Activated CD4-positive, alpha-beta T cell treated with anti-CD3 and anti-CD28 coated beads for 1 hour (primary cell): Measurements from ENCODE around the gene TCIRG1.
A peak's percentile ranks its signal among the peaks of the same experiment; 100 is the strongest.
"Not testable (repeated sequence)": the region's sequence is repeated elsewhere in the genome, so short reads cannot be mapped to it uniquely, and the experiment has no call there.

Experiments
- DNase-seq: peaks from one replicate; pipeline ENCODE4 v3.0.0-alpha.2; 2020

TCIRG1 gene

GRCh38 chr11:68038718-68039525 is at the start of gene TCIRG1:
TSS of gene TCIRG1 (plus strand) at chr11:68039025. CDS start at chr11:68041272, 2,247 bp downstream.
- DNase-seq: peak; percentile 29

GRCh38 chr11:67990546-67991346 is 48.1 kb upstream of the TCIRG1 start:
- DNase-seq: not testable (repeated sequence)

GRCh38 chr11:67991347-67992121 is 47.3 kb upstream of the TCIRG1 start:
- not testable (repeated sequence) for DNase-seq

- DNase-seq: peak; percentile 39
Measured at GRCh38 chr11:67993821-67994220, 45.0 kb upstream of the TCIRG1 start.

GRCh38 chr11:67994387-67994786 is 44.4 kb upstream of the TCIRG1 start:
- not testable (repeated sequence) for DNase-seq

- DNase-seq: not testable (repeated sequence)
Measured at GRCh38 chr11:67995129-67995528, 43.7 kb upstream of the TCIRG1 start.

- DNase-seq: not testable (repeated sequence)
Measured at GRCh38 chr11:67995579-67995978, 43.2 kb upstream of the TCIRG1 start.

- no peak for DNase-seq
Measured at GRCh38 chr11:67996051-67996450, 42.8 kb upstream of the TCIRG1 start.

- DNase-seq: no peak
Measured at GRCh38 chr11:67996622-67997474, 42.0 kb upstream of the TCIRG1 start.

- DNase-seq: no peak
Measured at GRCh38 chr11:67997475-67997921, 41.3 kb upstream of the TCIRG1 start.

- DNase-seq: no peak
Measured at GRCh38 chr11:67998150-67999045, 40.4 kb upstream of the TCIRG1 start.

GRCh38 chr11:67999201-67999629 is 39.6 kb upstream of the TCIRG1 start:
- no peak for DNase-seq

GRCh38 chr11:67999704-68000103 is 39.1 kb upstream of the TCIRG1 start:
- no peak for DNase-seq

- DNase-seq: no peak
Measured at GRCh38 chr11:68002575-68002937, 36.3 kb upstream of the TCIRG1 start.

GRCh38 chr11:68002938-68003845 is 35.6 kb upstream of the TCIRG1 start:
- peak; percentile 38 for DNase-seq

GRCh38 chr11:68003846-68004550 is 34.8 kb upstream of the TCIRG1 start, which contains the start of gene UNC93B1:
TSS of gene UNC93B1 (minus strand) at chr11:68004097. CDS start at chr11:68004043, 54 bp downstream.
- peak; percentile 66 for DNase-seq

- DNase-seq: no peak
Measured at GRCh38 chr11:68004551-68005335, 34.1 kb upstream of the TCIRG1 start.

GRCh38 chr11:68006606-68007166 is 32.1 kb upstream of the TCIRG1 start:
- no peak for DNase-seq
